KOPT-K1 (cell line): Measurements from ENCODE around the gene DNAH1.
A peak's percentile ranks its signal among the peaks of the same experiment; 100 is the strongest.

Source experiments
- H3K27ac ChIP-seq: fragments of 200-600 bp; sonication (generic); 2 replicates; pipeline ENCODE4 v1.5.1; 2016; ENCODE audit warnings: antibody characterized with exemption, mild to moderate bottlenecking, low read depth, low read length; ENCODE audit not compliant: poor library complexity, severe bottlenecking
- H3K36me3 ChIP-seq: fragments of 200-600 bp; sonication (generic); 2 replicates; pipeline ENCODE4 v1.5.1; 2017; ENCODE audit warnings: antibody characterized with exemption, mild to moderate bottlenecking, low read length, moderate library complexity; ENCODE audit not compliant: insufficient read depth
- H3K9me3 ChIP-seq: fragments of 200-600 bp; sonication (generic); 2 replicates; pipeline ENCODE4 v1.5.1; 2017; ENCODE audit warnings: antibody characterized with exemption, low read length, mild to moderate bottlenecking; ENCODE audit not compliant: insufficient read depth, poor library complexity, severe bottlenecking

DNAH1 gene

GRCh38 chr3:52401551-52401950 lies 85.4 kb downstream of the DNAH1 start:
- Histone ChIP-seq H3K9me3 (no peaks in the 10 kb centered on the region), H3K36me3 (peaks cover 81% of the 10 kb centered on the region), H3K27ac (no peak overlapping the region)

- Histone ChIP-seq H3K27ac (no peak overlapping the region), H3K9me3 (no peaks in the 10 kb centered on the region), H3K36me3 (peaks cover 87% of the 10 kb centered on the region)
These were observed 86.0 kb downstream of the DNAH1 start for GRCh38 chr3:52402101-52402521.

- Histone ChIP-seq H3K9me3 (no peaks in the 10 kb centered on the region), H3K27ac (no peak overlapping the region), H3K36me3 (peaks cover 93% of the 10 kb centered on the region)
These were observed 86.7 kb downstream of the DNAH1 start for GRCh38 chr3:52402706-52403270.

GRCh38 chr3:52403271-52403841 lies 87.2 kb downstream of the DNAH1 start:
- H3K36me3 ChIP-seq: peaks cover 99% of the 10 kb centered on the region
- no peak overlapping the region for H3K27ac ChIP-seq
- no peaks in the 10 kb centered on the region for H3K9me3 ChIP-seq

- peaks cover 99% of the 10 kb centered on the region for H3K36me3 ChIP-seq
- no peaks in the 10 kb centered on the region for H3K9me3 ChIP-seq
These were observed 87.8 kb downstream of the DNAH1 start for GRCh38 chr3:52403955-52404354.

GRCh38 chr3:52404391-52404790 lies 88.3 kb downstream of the DNAH1 start:
- Histone ChIP-seq H3K36me3 (peaks cover 94% of the 10 kb centered on the region), H3K9me3 (no peaks in the 10 kb centered on the region), H3K27ac (no peak overlapping the region)

More at GRCh38 chr3:52403955-52404354, 87.8 kb downstream of the DNAH1 start:
- H3K27ac ChIP-seq: no peak overlapping the region

- no peaks in the 10 kb centered on the region for H3K9me3 ChIP-seq
- H3K27ac ChIP-seq: no peak overlapping the region
- peaks cover 88% of the 10 kb centered on the region for H3K36me3 ChIP-seq
These were observed 88.9 kb downstream of the DNAH1 start for GRCh38 chr3:52405066-52405465.

GRCh38 chr3:52405601-52406110 lies 89.5 kb downstream of the DNAH1 start:
- peaks cover 82% of the 10 kb centered on the region for H3K36me3 ChIP-seq

GRCh38 chr3:52406231-52406661 lies 90.1 kb downstream of the DNAH1 start:
- H3K27ac ChIP-seq: peak overlapping the region; percentile 6
- peaks cover 76% of the 10 kb centered on the region for H3K36me3 ChIP-seq
- no peaks in the 10 kb centered on the region for H3K9me3 ChIP-seq

More at GRCh38 chr3:52405601-52406110, 89.5 kb downstream of the DNAH1 start:
- Histone ChIP-seq H3K27ac (peak overlapping the region; percentile 6), H3K9me3 (no peaks in the 10 kb centered on the region)

GRCh38 chr3:52406791-52407510 lies 90.8 kb downstream of the DNAH1 start:
- no peak overlapping the region for H3K27ac ChIP-seq
- H3K9me3 ChIP-seq: no peaks in the 10 kb centered on the region
- peaks cover 69% of the 10 kb centered on the region for H3K36me3 ChIP-seq

GRCh38 chr3:52407779-52408178 lies 91.7 kb downstream of the DNAH1 start:
- Histone ChIP-seq H3K36me3 (peaks cover 65% of the 10 kb centered on the region), H3K9me3 (no peaks in the 10 kb centered on the region), H3K27ac (no peak overlapping the region)

- Histone ChIP-seq H3K27ac (peak overlapping the region; percentile 86), H3K36me3 (peaks cover 64% of the 10 kb centered on the region), H3K9me3 (no peaks in the 10 kb centered on the region)
These were observed 92.3 kb downstream of the DNAH1 start for GRCh38 chr3:52408466-52408865.

- Histone ChIP-seq H3K27ac (no peak overlapping the region), H3K36me3 (peaks cover 66% of the 10 kb centered on the region), H3K9me3 (no peaks in the 10 kb centered on the region)
These were observed 99.7 kb downstream of the DNAH1 start for GRCh38 chr3:52415800-52416199.

GRCh38 chr3:52420388-52420787 lies 104.3 kb downstream of the DNAH1 start:
- Histone ChIP-seq H3K9me3 (no peaks in the 10 kb centered on the region), H3K27ac (no peak overlapping the region), H3K36me3 (peaks cover 43% of the 10 kb centered on the region)

GRCh38 chr3:52422669-52423068 lies 106.5 kb downstream of the DNAH1 start:
- no peaks in the 10 kb centered on the region for H3K9me3 ChIP-seq
- H3K27ac ChIP-seq: no peak overlapping the region
- peaks cover 30% of the 10 kb centered on the region for H3K36me3 ChIP-seq
